ENCODE data around the gene YPEL3.

Gene YPEL3

DNA sequence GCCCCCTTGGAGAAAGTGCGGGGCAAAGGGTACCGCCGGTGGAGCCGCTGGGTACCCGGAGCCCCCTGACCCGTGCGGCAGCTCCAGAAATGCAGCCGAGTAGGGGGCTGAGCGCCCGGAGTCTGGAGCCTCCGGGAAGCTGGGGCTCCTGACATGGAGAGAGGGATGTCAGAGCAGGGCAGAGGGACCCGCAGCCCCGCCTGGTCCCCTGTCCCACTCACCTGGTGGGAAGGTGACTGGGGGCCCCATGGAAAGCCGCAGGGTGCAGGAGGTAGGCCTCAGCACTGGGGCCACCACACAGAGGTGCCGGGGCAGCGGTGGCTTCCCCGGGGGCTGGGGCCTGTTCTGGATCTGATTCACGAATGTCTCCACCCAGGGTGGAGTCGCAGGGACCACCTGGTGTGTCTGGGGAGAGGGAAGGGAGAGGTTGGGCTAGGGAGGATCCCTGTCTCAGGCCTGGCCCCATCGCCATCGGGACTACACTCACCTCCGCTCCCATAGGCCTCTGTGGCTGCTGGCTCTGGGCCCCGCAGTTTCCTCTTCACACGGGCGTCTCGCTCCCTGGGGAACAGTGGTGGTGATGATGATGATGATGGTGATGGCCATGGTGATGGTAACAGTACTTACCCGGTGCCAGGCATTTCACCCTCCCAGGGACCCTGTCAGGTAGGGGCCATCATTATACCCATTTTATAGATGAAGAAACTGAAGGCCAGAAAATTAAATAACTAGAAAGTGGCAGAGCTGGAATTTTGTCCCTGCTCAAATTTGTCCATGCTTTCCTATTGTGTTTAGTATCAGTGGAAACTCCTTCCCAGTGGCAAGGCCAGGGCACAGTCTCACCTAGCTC lies 9.5 kb downstream of the YPEL3 start:
- H3K4me3 Mint-ChIP-seq, result no peak overlapping the region
- no peak for DNase-seq
- ATAC-seq, result peak; percentile 16

DNA sequence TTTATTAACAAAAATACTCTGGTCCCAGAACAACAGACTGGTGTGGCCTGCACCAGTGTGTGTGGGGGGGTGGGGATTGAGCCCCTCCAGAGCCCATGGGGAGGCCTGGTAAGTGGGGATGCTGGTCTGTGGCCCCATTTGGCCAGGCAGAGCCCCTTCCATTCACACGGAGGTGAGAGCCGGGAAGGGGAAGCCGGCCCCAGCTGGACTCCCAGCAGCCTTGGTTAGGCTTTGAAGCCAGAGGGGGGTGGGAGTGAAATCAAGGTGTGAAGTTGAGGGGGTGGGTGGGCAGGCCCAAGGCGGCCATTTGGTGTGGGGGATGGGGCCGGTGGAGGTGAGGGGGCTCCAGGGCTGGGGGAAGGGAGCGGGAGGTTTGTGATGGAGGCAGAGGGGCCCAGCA lies 10.2 kb downstream of the YPEL3 start:
- Mint-ChIP-seq H3K4me1 (peaks cover 31% of the 10 kb centered on the region), H3K27ac (no peak overlapping the region), H3K27me3 (no peaks in the 10 kb centered on the region), H3K4me3 (no peak overlapping the region), H3K9me3 (no peaks in the 10 kb centered on the region)
- DNase-seq (no peak), ATAC-seq (no peak)

More for the DNA sequence above, 9.5 kb downstream of the YPEL3 start:
- Mint-ChIP-seq H3K27ac (no peak overlapping the region), H3K27me3 (no peaks in the 10 kb centered on the region), H3K9me3 (no peaks in the 10 kb centered on the region), H3K4me1 (peaks cover 38% of the 10 kb centered on the region)

DNA sequence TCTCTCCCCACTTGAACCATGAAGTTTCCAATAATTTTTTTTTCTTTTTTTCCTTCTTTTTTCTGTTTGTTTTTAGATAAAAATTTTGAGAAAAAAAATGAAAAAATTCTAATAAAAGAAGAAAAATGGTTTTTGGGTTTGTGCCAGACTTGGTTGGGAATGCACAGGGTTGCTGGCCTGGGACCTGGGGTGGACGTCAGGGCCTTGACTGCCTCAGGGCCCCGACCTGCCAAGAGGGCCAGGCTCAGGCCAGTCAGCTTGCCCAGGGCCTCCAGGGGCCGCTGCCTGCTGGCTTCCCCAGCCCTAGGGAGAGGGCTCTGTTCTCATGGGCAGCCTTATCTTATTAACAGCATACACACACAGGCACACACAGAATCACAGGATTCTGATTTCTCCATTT lies 10.8 kb downstream of the YPEL3 start:
- Mint-ChIP-seq H3K27ac (no peak overlapping the region), H3K27me3 (no peaks in the 10 kb centered on the region), H3K9me3 (no peaks in the 10 kb centered on the region), H3K4me3 (no peak overlapping the region), H3K4me1 (peaks cover 25% of the 10 kb centered on the region)
- DNase-seq, result no peak
- no peak for ATAC-seq

DNA sequence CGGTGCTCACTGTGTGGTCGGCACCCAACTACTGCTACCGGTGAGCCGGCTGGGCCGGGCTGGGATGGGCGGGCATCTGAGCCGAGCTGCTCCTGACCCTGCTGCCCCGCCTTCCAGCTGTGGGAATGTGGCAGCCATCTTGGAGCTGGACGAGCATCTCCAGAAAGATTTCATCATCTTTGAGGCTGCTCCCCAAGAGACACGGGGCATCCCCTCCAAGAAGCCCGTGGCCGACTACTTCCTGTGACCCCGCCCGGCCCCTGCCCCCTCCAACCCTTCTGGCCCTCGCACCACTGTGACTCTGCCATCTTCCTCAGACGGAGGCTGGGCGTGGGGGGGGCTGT lies 11.2 kb downstream of the YPEL3 start:
- no peak overlapping the region for H3K27ac Mint-ChIP-seq
- peaks cover 21% of the 10 kb centered on the region for H3K4me1 Mint-ChIP-seq
- no peak overlapping the region for H3K4me3 Mint-ChIP-seq
- H3K27me3 Mint-ChIP-seq, result no peaks in the 10 kb centered on the region
- ATAC-seq, result peak; percentile 32
- DNase-seq, result no peak
- H3K9me3 Mint-ChIP-seq, result no peaks in the 10 kb centered on the region

DNA sequence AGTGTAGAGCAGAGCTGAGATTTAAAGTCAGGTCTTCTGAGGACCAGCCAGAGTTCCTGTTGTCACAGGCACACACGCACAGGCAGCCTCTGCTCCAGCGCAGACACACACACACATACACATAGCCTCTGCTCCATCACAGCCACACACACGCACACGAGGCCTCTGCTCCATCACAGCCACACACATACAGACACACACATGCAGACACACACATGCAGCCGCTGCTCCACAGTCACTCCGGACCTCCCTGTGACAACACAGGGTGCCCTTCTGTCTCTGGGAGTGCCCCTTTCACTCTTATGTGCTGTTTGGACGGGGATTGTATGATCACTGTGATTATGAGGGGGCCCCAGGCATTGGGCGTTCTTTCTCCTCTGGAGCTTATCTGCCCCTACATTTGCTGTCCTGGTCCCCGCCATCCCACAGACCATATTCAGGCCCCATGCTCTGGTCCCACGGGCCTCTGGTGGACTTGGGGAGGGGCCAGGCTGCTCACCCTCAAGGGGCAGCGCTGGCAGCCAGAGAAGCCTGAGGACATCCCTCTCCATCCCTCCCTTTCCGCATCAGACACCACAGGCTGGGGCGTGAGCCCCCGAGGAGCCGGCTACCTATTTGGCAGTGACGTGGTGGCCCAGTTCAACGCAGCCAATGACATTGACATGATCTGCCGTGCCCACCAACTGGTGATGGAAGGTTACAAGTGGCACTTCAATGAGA lies 11.8 kb downstream of the YPEL3 start:
- ATAC-seq (peak; percentile 11), DNase-seq (no peak)
- Mint-ChIP-seq H3K9me3 (no peaks in the 10 kb centered on the region), H3K27me3 (no peaks in the 10 kb centered on the region), H3K4me3 (no peak overlapping the region), H3K4me1 (peaks cover 20% of the 10 kb centered on the region), H3K27ac (peak overlapping the region; percentile 27 to 61)

DNA sequence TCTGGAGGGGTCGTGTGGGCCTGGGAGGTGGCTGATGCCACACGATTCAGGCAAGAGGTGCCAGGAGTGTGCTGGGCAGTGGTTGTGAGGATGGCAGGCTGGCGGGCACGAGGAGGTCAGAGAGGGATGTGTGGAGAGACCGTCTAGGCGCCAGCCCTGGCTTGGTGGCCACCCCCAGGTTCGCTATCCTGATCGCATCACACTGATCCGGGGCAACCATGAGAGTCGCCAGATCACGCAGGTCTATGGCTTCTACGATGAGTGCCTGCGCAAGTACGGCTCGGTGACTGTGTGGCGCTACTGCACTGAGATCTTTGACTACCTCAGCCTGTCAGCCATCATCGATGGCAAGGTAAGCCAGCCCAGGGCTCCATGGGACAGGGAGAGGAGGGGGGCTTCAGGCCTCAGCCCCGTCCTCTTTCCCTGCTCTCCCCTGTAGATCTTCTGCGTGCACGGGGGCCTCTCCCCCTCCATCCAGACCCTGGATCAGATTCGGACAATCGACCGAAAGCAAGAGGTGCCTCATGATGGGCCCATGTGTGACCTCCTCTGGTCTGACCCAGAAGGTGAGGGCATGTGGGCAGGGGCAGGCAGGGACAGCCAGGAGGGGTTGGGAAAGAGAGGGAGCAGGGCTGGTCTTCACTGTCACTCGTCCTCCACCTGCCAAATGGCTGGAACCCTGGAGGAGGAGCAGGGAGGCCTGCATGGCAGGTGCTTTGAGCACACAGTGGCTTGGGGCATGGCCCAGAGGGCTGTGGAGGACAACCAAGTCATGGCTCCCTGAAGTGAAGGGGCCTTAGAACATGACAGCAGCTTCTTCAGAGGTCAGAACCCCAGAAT lies 12.6 kb downstream of the YPEL3 start:
- Mint-ChIP-seq H3K4me1 (peaks cover 21% of the 10 kb centered on the region), H3K27me3 (no peaks in the 10 kb centered on the region), H3K27ac (no peak overlapping the region), H3K9me3 (no peaks in the 10 kb centered on the region), H3K4me3 (no peak overlapping the region)
- ATAC-seq (no peak), DNase-seq (no peak)

DNA sequence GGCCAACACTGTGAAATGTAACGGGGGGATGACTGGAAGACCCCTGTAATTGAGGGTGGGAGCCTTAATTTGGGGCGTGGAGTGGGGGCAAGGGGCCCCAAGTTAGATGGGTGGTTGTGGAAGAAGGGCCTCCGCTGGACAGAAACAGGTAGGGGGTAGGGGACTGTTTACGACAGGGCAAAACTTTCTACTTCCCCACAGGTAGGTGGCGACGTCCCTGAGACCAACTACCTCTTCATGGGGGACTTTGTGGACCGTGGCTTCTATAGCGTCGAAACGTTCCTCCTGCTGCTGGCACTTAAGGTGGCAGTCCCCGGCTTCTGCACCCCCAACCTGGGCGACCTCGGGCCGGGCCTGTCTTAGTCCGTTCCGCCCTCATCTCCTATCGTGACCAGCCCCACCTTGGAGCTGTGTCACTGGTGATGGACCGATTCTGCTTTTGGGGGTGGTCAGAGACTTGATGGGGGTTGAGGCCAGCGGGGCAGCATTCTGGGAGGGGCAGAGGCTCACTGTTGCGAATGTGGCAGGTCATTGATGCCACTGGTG lies 13.4 kb downstream of the YPEL3 start:
- ATAC-seq (no peak), DNase-seq (no peak)
- Mint-ChIP-seq H3K9me3 (no peaks in the 10 kb centered on the region), H3K27me3 (no peaks in the 10 kb centered on the region), H3K4me1 (peaks cover 29% of the 10 kb centered on the region), H3K27ac (peak overlapping the region in 1 of 2 donors; percentile 43), H3K4me3 (no peak overlapping the region)

DNA sequence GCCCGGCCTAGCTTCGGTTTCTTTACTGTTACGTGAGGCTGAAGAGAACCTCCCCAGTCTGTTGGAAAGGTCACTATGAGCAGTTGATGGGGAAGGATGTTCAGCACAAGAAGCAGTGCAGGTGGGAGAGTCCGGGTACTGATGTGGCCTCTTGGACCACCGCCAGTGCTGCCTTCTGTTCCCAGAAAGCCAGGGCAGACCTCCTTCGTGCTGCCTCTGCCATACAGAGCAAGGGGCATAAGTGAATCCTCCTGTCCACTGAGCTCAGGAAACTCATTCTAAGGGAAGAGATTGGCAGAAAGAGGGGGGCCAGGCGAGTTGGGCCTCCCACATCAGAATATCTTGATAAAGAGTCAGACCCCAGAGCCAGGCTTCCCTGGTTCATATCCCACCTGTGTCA lies 16.5 kb downstream of the YPEL3 start:
- Mint-ChIP-seq H3K4me1 (peaks cover 59% of the 10 kb centered on the region), H3K27ac (no peak overlapping the region), H3K27me3 (no peaks in the 10 kb centered on the region), H3K4me3 (no peak overlapping the region), H3K9me3 (no peaks in the 10 kb centered on the region)
- DNase-seq, result no peak
- ATAC-seq, result no peak

DNA sequence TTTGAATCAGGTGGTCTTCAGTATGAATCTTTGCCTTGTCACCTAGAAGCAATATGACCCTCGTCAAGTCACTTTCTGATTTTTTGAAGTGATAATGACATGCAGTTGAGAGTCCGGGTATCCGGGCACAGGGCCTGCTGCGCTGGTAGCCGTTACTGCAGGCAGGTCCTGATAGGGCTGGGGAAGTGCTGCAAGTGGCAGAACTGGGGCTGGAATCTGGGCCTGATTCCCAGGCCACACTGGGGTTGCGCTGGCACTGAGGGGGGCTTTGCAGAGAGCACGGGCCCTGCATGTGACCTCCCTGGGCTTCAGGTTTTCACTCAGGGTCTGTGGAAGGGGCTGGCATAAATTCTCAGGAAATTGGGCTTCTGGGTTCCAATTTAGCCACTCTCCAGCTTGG lies 17.3 kb downstream of the YPEL3 start:
- H3K4me3 Mint-ChIP-seq, result no peak overlapping the region
- DNase-seq (no peak), ATAC-seq (no peak)
- peaks cover 53% of the 10 kb centered on the region for H3K4me1 Mint-ChIP-seq
- H3K27me3 Mint-ChIP-seq, result no peaks in the 10 kb centered on the region
- no peaks in the 10 kb centered on the region for H3K9me3 Mint-ChIP-seq
- H3K27ac Mint-ChIP-seq, result peak overlapping the region in 1 of 2 donors; percentile 15

DNA sequence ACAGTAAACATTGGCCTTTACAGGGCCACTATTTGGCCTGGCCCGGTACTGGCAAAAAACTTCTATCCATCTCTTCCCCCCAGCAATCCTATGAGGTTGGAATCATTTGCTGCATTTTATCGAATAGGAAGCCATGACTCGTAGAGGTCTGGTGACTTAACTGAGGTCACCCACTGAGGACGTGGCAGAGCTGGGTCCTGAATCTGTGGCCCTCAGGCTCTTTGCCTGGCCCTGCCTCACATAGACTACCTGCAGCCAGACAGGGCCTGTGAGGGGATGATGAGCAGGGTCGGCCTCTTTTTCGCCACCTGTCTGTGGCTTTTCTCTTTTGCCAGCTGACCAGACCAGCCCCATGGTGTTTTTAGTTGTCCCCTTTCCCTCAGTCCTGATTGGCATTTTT lies 18.4 kb downstream of the YPEL3 start:
- H3K27me3 Mint-ChIP-seq, result no peaks in the 10 kb centered on the region
- no peaks in the 10 kb centered on the region for H3K9me3 Mint-ChIP-seq
- peaks cover 52% of the 10 kb centered on the region for H3K4me1 Mint-ChIP-seq
- peak overlapping the region; percentile 84 to 93 for H3K4me3 Mint-ChIP-seq
- DNase-seq (no peak), ATAC-seq (no peak)
- peak overlapping the region in 1 of 2 donors; percentile 66 for H3K27ac Mint-ChIP-seq

DNA sequence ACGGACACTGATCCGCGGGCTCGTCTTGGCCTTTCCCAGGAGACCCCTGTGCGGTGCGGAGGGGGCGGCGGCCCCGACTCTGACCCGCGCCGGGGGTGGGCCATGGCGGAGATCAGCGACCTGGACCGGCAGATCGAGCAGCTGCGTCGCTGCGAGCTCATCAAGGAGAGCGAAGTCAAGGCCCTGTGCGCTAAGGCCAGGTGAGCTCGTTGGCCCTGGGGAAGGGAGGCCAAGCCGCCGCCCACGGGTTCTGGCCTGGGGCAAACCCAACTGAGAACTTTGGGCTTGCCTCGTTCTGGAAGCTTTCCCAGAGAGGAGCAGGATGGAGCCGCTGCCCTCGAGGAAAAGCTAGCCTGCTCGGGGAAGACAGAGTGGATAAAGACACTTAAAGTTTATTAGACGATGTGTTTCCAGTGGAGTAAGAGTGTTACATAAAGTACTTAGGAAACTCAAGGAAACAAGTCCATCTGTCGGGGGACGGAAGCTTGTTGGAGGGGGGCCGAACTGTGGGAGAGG lies 19.7 kb downstream of the YPEL3 start:
- Mint-ChIP-seq H3K27ac (peak overlapping the region; percentile 66 to 96), H3K4me3 (peak overlapping the region; percentile 84 to 93), H3K4me1 (peaks cover 52% of the 10 kb centered on the region), H3K9me3 (no peaks in the 10 kb centered on the region), H3K27me3 (no peaks in the 10 kb centered on the region)
- DNase-seq, result no peak
- ATAC-seq, result peak; percentile 42

DNA sequence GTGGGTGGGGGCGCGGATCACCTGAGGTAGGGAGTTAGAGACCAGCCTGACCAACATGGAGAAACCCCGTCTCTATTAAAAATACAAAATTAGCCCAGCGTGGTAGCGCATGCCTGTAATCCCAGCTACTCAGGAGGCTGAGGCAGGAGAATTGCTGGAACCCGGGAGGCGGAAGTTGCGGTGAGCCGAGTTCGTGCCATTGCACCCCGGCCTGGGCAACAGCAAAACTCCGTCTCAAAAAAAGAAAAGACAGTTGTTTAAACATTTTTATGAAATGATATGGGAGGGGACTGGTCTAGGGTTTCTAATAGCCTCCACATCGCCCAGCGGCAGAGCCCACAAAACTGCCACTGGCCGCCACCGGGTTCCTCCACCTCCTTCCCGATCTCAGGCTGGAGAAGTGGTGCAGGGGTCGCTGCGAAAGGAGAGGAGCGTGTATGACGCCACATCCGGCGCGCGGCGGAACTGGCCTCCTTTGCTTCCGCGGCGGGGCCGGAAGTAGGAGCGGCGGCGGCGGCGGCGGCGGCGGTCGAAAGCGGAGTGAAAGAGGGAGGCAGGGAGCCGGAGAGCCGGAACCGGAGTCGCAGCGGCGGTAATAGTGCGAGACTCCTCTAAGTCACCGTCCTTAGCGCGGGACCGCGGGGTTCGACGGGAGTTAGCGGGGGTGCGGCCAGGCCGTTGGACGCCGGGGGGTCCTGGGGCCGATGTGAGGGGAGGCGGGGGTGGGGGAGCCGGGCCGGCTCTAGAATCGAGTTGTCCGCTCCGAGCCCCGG lies 20.3 kb downstream of the YPEL3 start, which contains the start of gene PPP4C:
PPP4C (plus strand) TSS at position 492 of the 773 bp plus-strand sequence. CDS start 384 bp downstream, outside the sequence.
- Mint-ChIP-seq H3K27ac (peak within 1 kb of the TSS; percentile 92 to 96), H3K27me3 (no peaks in the 10 kb centered on the region), H3K9me3 (no peaks in the 10 kb centered on the region), H3K4me3 (peak within 1 kb of the TSS; percentile 84 to 93), H3K4me1 (peaks cover 52% of the 10 kb centered on the region)
- DNase-seq, result peak; percentile 89 to 90
- peak; percentile 95 for ATAC-seq

DNA sequence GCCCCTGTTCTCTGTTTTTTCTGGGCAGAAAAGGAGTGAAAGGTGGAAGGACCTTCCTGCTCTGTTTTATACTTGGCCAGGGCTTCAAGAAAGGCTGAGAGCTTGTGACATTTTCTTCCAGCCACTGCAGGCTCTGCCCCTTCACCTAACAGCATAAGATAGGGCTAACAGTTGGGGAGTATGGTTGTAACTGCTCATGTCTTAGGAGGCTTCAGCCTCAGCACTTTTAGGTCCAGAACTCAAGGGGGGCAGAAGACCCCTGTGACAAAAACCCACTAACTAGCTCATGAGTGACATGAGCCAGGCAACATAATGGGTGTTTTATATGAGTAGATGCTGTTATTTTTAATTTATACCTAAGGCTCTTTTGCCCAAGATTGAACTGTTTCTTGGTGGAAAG lies 25.5 kb downstream of the YPEL3 start:
- DNase-seq, result no peak
- H3K4me3 Mint-ChIP-seq, result no peak overlapping the region
- H3K9me3 Mint-ChIP-seq, result no peaks in the 10 kb centered on the region
- peaks cover 53% of the 10 kb centered on the region for H3K4me1 Mint-ChIP-seq
- ATAC-seq, result no peak
- H3K27me3 Mint-ChIP-seq, result no peaks in the 10 kb centered on the region
- H3K27ac Mint-ChIP-seq, result no peak overlapping the region

DNA sequence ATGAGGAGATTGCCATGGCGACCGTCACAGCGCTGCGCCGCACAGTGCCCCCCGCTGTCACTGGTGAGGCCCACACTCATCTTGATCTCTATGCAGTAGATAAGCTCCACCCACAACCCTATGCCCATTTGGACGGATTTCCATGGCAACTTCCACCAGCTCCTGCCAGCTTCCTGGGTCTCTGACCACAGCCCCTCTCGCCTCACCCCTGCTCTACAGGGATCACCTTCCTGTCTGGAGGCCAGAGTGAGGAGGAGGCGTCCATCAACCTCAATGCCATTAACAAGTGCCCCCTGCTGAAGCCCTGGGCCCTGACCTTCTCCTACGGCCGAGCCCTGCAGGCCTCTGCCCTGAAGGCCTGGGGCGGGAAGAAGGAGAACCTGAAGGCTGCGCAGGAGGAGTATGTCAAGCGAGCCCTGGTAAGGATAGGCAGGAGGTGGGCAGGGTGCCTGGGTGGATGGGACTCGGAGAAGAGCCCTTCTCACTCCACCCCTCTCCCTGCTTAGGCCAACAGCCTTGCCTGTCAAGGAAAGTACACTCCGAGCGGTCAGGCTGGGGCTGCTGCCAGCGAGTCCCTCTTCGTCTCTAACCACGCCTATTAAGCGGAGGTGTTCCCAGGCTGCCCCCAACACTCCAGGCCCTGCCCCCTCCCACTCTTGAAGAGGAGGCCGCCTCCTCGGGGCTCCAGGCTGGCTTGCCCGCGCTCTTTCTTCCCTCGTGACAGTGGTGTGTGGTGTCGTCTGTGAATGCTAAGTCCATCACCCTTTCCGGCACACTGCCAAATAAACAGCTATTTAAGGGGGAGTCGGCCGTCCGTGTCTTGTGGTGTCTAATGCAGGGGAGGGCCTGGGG lies 26.2 kb downstream of the YPEL3 start:
- peak overlapping the region in 1 of 2 donors; percentile 46 for H3K27ac Mint-ChIP-seq
- DNase-seq (no peak), ATAC-seq (no peak)
- no peaks in the 10 kb centered on the region for H3K9me3 Mint-ChIP-seq
- H3K27me3 Mint-ChIP-seq, result no peaks in the 10 kb centered on the region
- H3K4me3 Mint-ChIP-seq, result peak overlapping the region in 1 of 2 donors; percentile 7
- peaks cover 47% of the 10 kb centered on the region for H3K4me1 Mint-ChIP-seq

Data from stimulated activated naive CD8-positive, alpha-beta T cell treated with anti-CD3 and anti-CD28 coated beads, Interleukin-15, amount 100 ng/mL, for 72 hours (primary cell).